K562 (cell line): ENCODE data around the gene IGFALS. TPM values are rescaled to one million over a fixed set of nuclear protein-coding genes. Genes with fewer than 3 reads are reported as not detected.

Experiments
- CTBP1 ChIP-seq: fragments of 450-650 bp; IDR thresholded peaks from 2 replicates; pipeline ENCODE4 v1.6.1; 2016; ENCODE audit warnings: borderline replicate concordance
- IFI16 ChIP-seq: fragments of 250-450 bp; sonication (Bioruptor Pico); IDR thresholded peaks from 2 replicates; pipeline ENCODE4 v2.1.2; 2022; ENCODE audit warnings: mild to moderate bottlenecking, inconsistent platforms
- ILK ChIP-seq: fragments of 450-650 bp; IDR thresholded peaks from 2 replicates; pipeline ENCODE4 v1.6.1; 2016; ENCODE audit warnings: missing genetic modification characterization, low read depth, mild to moderate bottlenecking, missing compliant biosample characterization, moderate library complexity, borderline replicate concordance
- L3MBTL2 ChIP-seq: fragments of 450-650 bp; IDR thresholded peaks from 2 replicates; pipeline ENCODE4 v1.6.1; 2016; ENCODE audit warnings: mild to moderate bottlenecking, moderate library complexity
- MAZ ChIP-seq, 2 experiments: fragments of 450-650 bp in 1 of 2; sonication (generic) in 1 of 2; formaldehyde crosslinking; IDR thresholded peaks in 1 of 2; conservative IDR thresholded peaks in 1 of 2; 2 replicates each; pipeline versions ENCODE4 v1.4.0 to v1.5.0; 2020; ENCODE audit warnings: mild to moderate bottlenecking in 1 of 2, missing genetic modification reagents in 1 of 2
- NFYB ChIP-seq: IDR thresholded peaks from 2 replicates; pipeline ENCODE4 v1.6.1; 2011; ENCODE audit warnings: mild to moderate bottlenecking, moderate library complexity; ENCODE audit not compliant: insufficient read length; ENCODE audit errors: extremely low read depth
- TAL1 ChIP-seq: fragments of 450-650 bp; IDR thresholded peaks from 2 replicates; pipeline ENCODE4 v1.6.1; 2016; ENCODE audit warnings: mild to moderate bottlenecking
- U2AF2 ChIP-seq: fragments of 200-400 bp; formaldehyde crosslinking; optimal IDR thresholded peaks from 2 replicates; pipeline ENCODE3; 2017; ENCODE audit warnings: low read depth, mild to moderate bottlenecking, low read length
- ZNF780A ChIP-seq: fragments of 250-450 bp; sonication (Bioruptor Pico); IDR thresholded peaks from 2 replicates; pipeline ENCODE4 v1.5.0; 2021; ENCODE audit warnings: mild to moderate bottlenecking
- polyA plus RNA-seq, 8 experiments: library from polyadenylated mRNA; depleted of rRNA in 4 of 8; stranded (reverse) in 5 of 8; unstranded in 3 of 8; fragments of >200 nt; fragmentation: Nextera tagmentation in 2 of 8; fragmentation: Illumina TruSeq in 1 of 8; extraction: Ambion mirVana in 2 of 8; extraction: Trizol in 1 of 8; gene quantifications; 2 replicates each; pipeline versions ENCODE4 v1.2.1 to v1.2.3, GENCODE V29; 2011 to 2014; ENCODE audit warnings: inconsistent platforms in 1 of 8, missing spikeins in 1 of 8
- total RNA-seq, 7 experiments: library from RNA; depleted of rRNA in 6 of 7; stranded (reverse); fragments of >200 nt in 6 of 7; fragmentation: Illumina TruSeq in 2 of 7; extraction: Trizol in 2 of 7; gene quantifications; 2 replicates each; pipeline versions ENCODE4 v1.2.1 to v1.2.3, GENCODE V29; 2011 to 2021; ENCODE audit warnings: low replicate concordance in 1 of 7
- TF ChIP-seq, protein P1 (sequence below): fragments of 450-650 bp; IDR thresholded peaks from 2 replicates; pipeline ENCODE4 v1.6.1; 2016; ENCODE audit warnings: mild to moderate bottlenecking, moderate library complexity
- TF ChIP-seq, protein P2 (sequence below): fragments of 250-450 bp; sonication (Bioruptor Pico); IDR thresholded peaks from 2 replicates; pipeline ENCODE4 v1.4.0; 2020; ENCODE audit warnings: borderline replicate concordance
- TF ChIP-seq, protein P3 (sequence below): IDR thresholded peaks from 2 replicates; pipeline ENCODE4 v1.6.1; 2012; ENCODE audit warnings: low read depth, low read length, improper control_type of control experiment, borderline replicate concordance

The IGFALS gene
- total and polyA plus RNA-seq, 9 of the 15 experiments (the other 6 are each of a cell fraction or from before 2014, with no cell fraction given), result not detected

DNA sequence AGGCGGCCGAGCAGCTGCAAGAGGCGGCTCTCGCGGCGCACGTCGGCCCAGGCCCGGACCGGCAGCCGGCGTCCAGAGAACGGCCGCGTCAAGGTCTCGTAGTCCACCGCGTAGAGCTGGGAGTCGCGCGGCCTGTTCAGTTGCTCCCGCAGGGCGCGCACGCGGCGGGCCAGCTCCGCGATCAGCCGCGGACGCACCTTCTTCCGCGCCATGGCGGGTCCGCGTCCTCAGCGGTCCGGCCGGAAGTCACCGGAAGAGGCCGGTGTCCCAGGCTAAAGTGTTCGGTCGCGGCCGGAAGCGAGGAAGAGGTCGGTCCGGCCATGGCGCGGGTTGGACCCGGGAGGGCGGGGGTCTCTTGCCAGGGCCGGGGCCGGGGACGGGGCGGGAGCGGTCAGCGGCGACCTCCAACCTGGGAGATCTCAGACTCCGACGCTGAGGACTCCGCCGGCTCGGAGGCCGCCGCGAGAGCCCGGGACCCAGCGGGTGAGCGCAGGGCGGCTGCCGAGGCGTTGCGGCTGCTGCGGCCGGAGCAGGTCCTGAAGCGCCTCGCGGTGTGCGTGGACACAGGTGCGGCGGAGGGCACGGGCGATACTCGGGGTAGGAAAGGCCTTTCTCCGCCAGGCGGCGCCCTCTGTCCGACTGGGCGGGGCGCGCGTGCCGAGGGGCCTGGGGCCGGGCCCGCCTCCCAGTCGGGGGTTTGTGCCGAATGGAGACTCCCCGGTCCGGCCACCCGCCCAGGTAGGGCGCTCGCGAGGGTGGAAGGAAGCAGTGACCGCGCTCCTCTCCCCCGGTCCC lies 20.4 kb downstream of the IGFALS start, which contains the start of gene MRPS34 (continued):
- TF ChIP-seq, protein P1, sequence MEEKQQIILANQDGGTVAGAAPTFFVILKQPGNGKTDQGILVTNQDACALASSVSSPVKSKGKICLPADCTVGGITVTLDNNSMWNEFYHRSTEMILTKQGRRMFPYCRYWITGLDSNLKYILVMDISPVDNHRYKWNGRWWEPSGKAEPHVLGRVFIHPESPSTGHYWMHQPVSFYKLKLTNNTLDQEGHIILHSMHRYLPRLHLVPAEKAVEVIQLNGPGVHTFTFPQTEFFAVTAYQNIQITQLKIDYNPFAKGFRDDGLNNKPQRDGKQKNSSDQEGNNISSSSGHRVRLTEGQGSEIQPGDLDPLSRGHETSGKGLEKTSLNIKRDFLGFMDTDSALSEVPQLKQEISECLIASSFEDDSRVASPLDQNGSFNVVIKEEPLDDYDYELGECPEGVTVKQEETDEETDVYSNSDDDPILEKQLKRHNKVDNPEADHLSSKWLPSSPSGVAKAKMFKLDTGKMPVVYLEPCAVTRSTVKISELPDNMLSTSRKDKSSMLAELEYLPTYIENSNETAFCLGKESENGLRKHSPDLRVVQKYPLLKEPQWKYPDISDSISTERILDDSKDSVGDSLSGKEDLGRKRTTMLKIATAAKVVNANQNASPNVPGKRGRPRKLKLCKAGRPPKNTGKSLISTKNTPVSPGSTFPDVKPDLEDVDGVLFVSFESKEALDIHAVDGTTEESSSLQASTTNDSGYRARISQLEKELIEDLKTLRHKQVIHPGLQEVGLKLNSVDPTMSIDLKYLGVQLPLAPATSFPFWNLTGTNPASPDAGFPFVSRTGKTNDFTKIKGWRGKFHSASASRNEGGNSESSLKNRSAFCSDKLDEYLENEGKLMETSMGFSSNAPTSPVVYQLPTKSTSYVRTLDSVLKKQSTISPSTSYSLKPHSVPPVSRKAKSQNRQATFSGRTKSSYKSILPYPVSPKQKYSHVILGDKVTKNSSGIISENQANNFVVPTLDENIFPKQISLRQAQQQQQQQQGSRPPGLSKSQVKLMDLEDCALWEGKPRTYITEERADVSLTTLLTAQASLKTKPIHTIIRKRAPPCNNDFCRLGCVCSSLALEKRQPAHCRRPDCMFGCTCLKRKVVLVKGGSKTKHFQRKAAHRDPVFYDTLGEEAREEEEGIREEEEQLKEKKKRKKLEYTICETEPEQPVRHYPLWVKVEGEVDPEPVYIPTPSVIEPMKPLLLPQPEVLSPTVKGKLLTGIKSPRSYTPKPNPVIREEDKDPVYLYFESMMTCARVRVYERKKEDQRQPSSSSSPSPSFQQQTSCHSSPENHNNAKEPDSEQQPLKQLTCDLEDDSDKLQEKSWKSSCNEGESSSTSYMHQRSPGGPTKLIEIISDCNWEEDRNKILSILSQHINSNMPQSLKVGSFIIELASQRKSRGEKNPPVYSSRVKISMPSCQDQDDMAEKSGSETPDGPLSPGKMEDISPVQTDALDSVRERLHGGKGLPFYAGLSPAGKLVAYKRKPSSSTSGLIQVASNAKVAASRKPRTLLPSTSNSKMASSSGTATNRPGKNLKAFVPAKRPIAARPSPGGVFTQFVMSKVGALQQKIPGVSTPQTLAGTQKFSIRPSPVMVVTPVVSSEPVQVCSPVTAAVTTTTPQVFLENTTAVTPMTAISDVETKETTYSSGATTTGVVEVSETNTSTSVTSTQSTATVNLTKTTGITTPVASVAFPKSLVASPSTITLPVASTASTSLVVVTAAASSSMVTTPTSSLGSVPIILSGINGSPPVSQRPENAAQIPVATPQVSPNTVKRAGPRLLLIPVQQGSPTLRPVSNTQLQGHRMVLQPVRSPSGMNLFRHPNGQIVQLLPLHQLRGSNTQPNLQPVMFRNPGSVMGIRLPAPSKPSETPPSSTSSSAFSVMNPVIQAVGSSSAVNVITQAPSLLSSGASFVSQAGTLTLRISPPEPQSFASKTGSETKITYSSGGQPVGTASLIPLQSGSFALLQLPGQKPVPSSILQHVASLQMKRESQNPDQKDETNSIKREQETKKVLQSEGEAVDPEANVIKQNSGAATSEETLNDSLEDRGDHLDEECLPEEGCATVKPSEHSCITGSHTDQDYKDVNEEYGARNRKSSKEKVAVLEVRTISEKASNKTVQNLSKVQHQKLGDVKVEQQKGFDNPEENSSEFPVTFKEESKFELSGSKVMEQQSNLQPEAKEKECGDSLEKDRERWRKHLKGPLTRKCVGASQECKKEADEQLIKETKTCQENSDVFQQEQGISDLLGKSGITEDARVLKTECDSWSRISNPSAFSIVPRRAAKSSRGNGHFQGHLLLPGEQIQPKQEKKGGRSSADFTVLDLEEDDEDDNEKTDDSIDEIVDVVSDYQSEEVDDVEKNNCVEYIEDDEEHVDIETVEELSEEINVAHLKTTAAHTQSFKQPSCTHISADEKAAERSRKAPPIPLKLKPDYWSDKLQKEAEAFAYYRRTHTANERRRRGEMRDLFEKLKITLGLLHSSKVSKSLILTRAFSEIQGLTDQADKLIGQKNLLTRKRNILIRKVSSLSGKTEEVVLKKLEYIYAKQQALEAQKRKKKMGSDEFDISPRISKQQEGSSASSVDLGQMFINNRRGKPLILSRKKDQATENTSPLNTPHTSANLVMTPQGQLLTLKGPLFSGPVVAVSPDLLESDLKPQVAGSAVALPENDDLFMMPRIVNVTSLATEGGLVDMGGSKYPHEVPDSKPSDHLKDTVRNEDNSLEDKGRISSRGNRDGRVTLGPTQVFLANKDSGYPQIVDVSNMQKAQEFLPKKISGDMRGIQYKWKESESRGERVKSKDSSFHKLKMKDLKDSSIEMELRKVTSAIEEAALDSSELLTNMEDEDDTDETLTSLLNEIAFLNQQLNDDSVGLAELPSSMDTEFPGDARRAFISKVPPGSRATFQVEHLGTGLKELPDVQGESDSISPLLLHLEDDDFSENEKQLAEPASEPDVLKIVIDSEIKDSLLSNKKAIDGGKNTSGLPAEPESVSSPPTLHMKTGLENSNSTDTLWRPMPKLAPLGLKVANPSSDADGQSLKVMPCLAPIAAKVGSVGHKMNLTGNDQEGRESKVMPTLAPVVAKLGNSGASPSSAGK, result peak; percentile 82
- no peak for TF ChIP-seq ZNF780A
- TF ChIP-seq MAZ (CRISPR knock-in tag; conservative IDR thresholded peaks at IDR 0.05 in 1 of 2, IDR thresholded peaks at IDR 0.05 in 1 of 2), result peak; percentile 90 to 97
- TF ChIP-seq U2AF2, result no peak
- peak; percentile 84 for TF ChIP-seq CTBP1
- peak; percentile 81; the same call in 1 of the 2 replicates for TF ChIP-seq L3MBTL2
- TF ChIP-seq, protein P2, sequence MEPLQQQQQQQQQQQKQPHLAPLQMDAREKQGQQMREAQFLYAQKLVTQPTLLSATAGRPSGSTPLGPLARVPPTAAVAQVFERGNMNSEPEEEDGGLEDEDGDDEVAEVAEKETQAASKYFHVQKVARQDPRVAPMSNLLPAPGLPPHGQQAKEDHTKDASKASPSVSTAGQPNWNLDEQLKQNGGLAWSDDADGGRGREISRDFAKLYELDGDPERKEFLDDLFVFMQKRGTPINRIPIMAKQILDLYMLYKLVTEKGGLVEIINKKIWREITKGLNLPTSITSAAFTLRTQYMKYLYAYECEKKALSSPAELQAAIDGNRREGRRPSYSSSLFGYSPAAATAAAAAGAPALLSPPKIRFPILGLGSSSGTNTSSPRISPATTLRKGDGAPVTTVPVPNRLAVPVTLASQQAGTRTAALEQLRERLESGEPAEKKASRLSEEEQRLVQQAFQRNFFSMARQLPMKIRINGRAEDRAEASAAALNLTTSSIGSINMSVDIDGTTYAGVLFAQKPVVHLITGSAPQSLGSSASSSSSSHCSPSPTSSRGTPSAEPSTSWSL, result 0 out of 2 replicates have a peak, but pooled peaks have one; percentile 63
- TF ChIP-seq, protein P3, sequence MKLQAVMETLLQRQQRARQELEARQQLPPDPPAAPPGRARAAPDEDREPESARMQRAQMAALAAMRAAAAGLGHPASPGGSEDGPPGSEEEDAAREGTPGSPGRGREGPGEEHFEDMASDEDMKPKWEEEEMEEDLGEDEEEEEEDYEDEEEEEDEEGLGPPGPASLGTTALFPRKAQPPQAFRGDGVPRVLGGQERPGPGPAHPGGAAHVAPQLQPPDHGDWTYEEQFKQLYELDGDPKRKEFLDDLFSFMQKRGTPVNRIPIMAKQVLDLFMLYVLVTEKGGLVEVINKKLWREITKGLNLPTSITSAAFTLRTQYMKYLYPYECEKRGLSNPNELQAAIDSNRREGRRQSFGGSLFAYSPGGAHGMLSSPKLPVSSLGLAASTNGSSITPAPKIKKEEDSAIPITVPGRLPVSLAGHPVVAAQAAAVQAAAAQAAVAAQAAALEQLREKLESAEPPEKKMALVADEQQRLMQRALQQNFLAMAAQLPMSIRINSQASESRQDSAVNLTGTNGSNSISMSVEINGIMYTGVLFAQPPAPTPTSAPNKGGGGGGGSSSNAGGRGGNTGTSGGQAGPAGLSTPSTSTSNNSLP, result no peak
- no peak for TF ChIP-seq TAL1
- no peak for TF ChIP-seq IFI16 (CRISPR knock-in tag)
- no peak for TF ChIP-seq ILK (tag)
- no peak for TF ChIP-seq NFYB
